Spleen (tissue), 7 donors: ENCODE measurements around the gene MLC1.

Source experiments
- CTCF ChIP-seq, 11 experiments: fragments of 200-600 bp in 7 of 11; fragments of 450-650 bp in 4 of 11; sonication (generic) in 4 of 11; IDR thresholded peaks in 8 of 11; conservative IDR thresholded peaks in 3 of 11; 1 replicate in 7 of 11; 2 replicates in 4 of 11; pipeline versions ENCODE4 v1.4.0 to v1.8.0; 2016 to 2021; ENCODE audit warnings: antibody characterized with exemption in 11 of 11, inconsistent platforms in 4 of 11, mild to moderate bottlenecking in 1 of 11
- POLR2A ChIP-seq, 3 donors: fragments of 450-650 bp; IDR thresholded peaks; one replicate each; pipeline ENCODE4 v1.5.1; 2017; ENCODE audit warnings: antibody characterized with exemption in 3 of 3, mild to moderate bottlenecking in 1 of 3
- donor health status: DM: no; HTN: no; CAD: no; lungs with moderate emphysema.
- donor health status: DM: no; HTN: no; CAD: no.
- donor health status: DM: no; HTN: no; CAD: no.

GRCh38 chr22:50012211-50013181 lies 72.7 kb downstream of the MLC1 start, which contains the start of gene IL17REL:
- TF ChIP-seq CTCF (IDR thresholded peaks at IDR 0.05 in 8 of 11, conservative IDR thresholded peaks at IDR 0.05 in 3 of 11) (no peak), POLR2A (IDR thresholded peaks at IDR 0.05) (no peak)
